ACHN (cell line): ENCODE measurements around the gene NEURL4.

ENCODE experiments used
- DNase-seq: peaks from one replicate; pipeline ENCODE4 v3.0.0-alpha.2; 2015
- in situ Hi-C: cut with HindIII; loops from 2 replicates; pipeline ENCODE4 v1.10.0; 2017; ENCODE audit warnings: low sequenced_read_pairs, low pct_ligation_motif_present, low pct_unique_long_range_greater_than_20kb

NEURL4 gene

GRCh38 chr17:7312432-7313087, 16.6 kb downstream of the NEURL4 start:
- DNase-seq = no peak
- in situ Hi-C loops = no loop called here

- in situ Hi-C loops = no loop called here
- DNase-seq = no peak
Measured at GRCh38 chr17:7311110-7311705, 17.9 kb downstream of the NEURL4 start.

GRCh38 chr17:7309628-7310027, 19.5 kb downstream of the NEURL4 start:
- DNase-seq = no peak
- in situ Hi-C loops = no loop called here

- in situ Hi-C loops = no loop called here
- peak; percentile 90 for DNase-seq
Measured at GRCh38 chr17:7308625-7309433, 20.3 kb downstream of the NEURL4 start.

GRCh38 chr17:7307686-7308624, 21.2 kb downstream of the NEURL4 start:
- in situ Hi-C loops = no loop called here
- peak; percentile 53 for DNase-seq

- in situ Hi-C loops = no loop called here
- DNase-seq = peak; percentile 100
Measured at GRCh38 chr17:7306911-7307685, 22.0 kb downstream of the NEURL4 start, which contains the start of gene EIF5A. Gene EIF5A, plus strand, starts transcription at chr17:7307628. Its CDS starts 2,008 bp downstream, at chr17:7309636.

GRCh38 chr17:7304179-7304578, 25.0 kb downstream of the NEURL4 start:
- no peak for DNase-seq
- in situ Hi-C loops = no loop called here

GRCh38 chr17:7296189-7296861, 32.8 kb downstream of the NEURL4 start:
- DNase-seq = peak; percentile 86
- in situ Hi-C loops = no loop called here

- in situ Hi-C loops = no loop called here
- no peak for DNase-seq
Measured at GRCh38 chr17:7295230-7296180, 33.6 kb downstream of the NEURL4 start.

- DNase-seq = no peak
- in situ Hi-C loops = no loop called here
Measured at GRCh38 chr17:7294614-7295153, 34.5 kb downstream of the NEURL4 start, which contains the start of gene YBX2. Gene YBX2, minus strand, starts transcription at chr17:7294639. Its CDS starts 139 bp downstream, at chr17:7294500.

GRCh38 chr17:7293816-7294613, 35.1 kb downstream of the NEURL4 start:
- no peak for DNase-seq
- in situ Hi-C loops = no loop called here

GRCh38 chr17:7293159-7293558, 36.0 kb downstream of the NEURL4 start:
- peak; percentile 42 for DNase-seq
- in situ Hi-C loops = no loop called here

- in situ Hi-C loops = no loop called here
Measured at GRCh38 chr17:7292729-7293128, 36.4 kb downstream of the NEURL4 start.

GRCh38 chr17:7292194-7292593, 36.9 kb downstream of the NEURL4 start:
- in situ Hi-C loops = no loop called here
- no peak for DNase-seq

More at GRCh38 chr17:7292729-7293128, 36.4 kb downstream of the NEURL4 start:
- no peak for DNase-seq

GRCh38 chr17:7290685-7291084, 38.5 kb downstream of the NEURL4 start:
- no peak for DNase-seq
- in situ Hi-C loops = no loop called here
